GM19351 (cell line): ENCODE data around the gene ATP6AP2.
A peak's percentile ranks its signal among the peaks of the same experiment; 100 is the strongest.
"Not testable (repeated sequence)": the region's sequence is repeated elsewhere in the genome, so short reads cannot be mapped to it uniquely, and the experiment has no call there.

ENCODE experiments used
- ATAC-seq: cut with Tn5 transposase; IDR thresholded peaks from one replicate; pipeline ENCODE4 v1.9.1; 2021; ENCODE audit warnings: mild to moderate bottlenecking, moderate library complexity; ENCODE audit not compliant: unreplicated experiment

Gene ATP6AP2

DNA sequence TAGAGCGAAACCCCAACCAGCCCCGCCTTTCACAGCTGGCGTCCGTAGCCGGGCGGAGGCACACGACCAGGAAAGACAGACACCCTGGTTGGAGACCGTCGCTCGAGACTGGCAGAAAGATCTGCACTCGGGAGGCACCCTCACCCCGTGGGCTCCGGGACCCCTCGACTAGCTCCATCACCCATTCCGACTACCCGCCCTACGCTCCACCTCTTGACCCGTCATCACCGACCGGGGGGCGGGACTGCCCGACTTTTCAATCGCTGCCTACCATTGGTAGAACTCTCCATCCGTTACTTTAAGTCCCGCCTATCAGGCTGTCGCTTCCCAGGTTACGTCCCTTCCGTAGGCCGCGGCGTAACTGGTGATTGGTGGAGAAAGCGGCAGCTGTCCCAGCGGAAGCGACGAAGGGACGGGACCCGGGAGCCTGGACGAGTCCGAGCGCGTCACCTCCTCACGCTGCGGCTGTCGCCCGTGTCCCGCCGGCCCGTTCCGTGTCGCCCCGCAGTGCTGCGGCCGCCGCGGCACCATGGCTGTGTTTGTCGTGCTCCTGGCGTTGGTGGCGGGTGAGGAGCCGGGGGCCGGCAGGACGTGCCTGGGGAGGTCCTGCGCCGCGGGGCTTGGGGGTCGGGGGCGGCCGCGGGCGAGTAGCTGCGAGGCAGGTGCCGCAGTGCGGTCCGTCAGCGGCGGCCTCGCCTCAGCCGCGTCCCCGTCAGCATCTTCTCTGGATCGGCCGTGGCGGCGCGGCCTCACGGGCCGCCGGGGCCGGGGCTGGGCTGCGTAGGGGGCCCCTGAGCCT is at the start of gene ATP6AP2:
Gene ATP6AP2 (plus strand): TSS at position 434 of the 799 bp plus-strand sequence. CDS start 96 bp downstream, at position 530.
- ATAC-seq, result peak; percentile 95

GRCh38 chrX:40531056-40531826 is 49.5 kb upstream of the ATP6AP2 start:
- no peak for ATAC-seq

- no peak for ATAC-seq
Measured at GRCh38 chrX:40537310-40537709, 43.5 kb upstream of the ATP6AP2 start.

DNA sequence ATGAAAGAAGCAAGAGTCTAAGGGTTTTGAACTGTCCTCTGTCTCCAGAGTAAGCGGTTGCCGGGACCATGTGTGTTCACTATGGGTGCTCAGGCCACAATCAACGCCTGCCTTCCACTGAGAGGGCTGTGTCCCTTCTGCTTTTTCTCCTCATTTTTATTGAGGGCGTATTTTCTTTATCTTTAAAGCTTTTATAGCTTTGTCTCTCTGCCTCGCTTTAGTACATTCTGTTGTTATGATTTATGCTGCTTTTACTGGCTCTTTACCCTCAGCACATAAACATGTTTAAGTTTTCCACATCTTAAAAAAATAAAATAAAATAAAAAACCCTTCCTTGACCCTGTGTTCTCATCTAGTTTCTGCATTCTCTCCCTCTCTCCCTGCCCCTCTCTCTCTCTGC is 42.4 kb upstream of the ATP6AP2 start:
- ATAC-seq, result no peak

DNA sequence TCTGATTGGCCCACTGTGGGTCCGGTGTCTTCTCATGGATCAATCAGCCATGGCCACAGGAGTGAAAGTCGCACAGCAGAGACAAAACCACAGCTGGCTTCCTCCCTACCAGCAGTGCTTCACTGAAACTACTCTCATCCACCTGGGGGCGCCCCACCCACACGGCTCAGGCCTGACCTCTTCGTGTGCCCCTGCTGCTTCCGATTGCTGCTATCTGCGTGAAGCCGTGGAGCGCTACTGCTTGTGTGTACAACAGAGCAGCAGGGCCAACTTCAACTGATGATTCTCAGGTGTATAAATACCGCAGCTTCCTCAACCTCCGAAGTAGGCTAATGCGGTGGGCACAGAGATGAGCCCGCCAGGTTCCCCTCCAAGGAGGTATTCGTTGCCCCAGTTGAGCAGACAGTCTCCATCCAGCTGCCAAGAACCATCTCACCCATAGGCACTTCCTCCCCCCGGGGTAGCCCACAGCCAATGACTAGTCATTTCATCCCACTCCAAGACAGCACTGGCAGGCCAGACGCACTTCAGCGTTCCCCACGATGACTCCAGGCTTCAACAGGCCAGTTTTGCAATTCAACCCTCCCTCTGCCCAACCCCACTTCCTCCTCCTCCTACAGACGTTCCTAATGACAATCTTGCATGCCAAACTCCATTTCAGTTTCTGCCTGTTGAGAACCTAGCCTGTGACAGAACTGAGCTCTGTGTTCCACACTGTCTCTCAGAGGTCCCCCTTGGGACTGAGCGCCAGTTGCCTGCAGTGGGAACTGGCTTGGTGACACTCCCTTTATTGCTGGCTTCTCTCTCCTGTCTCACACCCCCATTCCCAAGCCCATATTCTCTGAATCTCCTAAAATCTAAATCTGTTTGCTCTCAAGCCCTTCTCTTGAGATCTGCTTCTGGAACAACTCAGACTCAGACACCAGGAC is 41.3 kb upstream of the ATP6AP2 start:
- ATAC-seq, result peak; percentile 66

DNA sequence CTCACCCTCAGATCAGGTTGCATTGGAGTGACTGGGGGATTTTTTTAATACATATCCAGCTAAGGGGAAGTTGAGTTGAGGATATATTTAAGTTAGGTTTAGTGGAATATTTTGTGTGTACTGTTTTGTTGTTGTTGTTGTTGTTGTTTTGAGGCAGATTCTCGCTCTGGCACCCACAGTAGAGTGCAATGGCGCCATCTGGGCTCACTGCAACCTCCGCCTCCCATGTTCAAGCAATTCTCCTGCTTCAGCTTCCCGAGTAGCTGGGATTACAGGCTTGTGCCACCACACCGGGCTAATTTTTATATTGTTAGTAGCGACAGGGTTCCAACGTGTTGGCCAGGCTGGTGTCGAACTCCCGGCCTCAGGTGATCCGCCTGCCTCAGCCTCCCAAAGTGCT is 38.6 kb upstream of the ATP6AP2 start:
- no peak for ATAC-seq

DNA sequence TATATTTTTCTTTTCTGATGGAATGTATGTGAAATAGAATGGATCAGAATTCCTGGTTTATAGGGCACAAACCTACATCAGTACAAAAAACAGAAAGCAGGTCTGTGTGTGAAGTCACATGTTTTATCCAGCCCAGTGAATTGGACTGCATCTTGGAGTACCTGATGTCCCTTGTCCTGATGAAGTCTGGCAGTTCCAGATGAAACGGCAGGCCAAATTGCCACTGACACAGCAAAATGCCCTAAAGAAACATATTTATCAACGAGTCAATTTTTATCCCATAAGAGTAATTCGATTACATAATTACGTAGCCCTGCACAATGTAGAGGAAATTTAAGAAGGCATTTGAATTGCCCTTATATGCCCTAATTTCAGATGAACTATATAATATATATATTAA is 37.8 kb upstream of the ATP6AP2 start:
- ATAC-seq, result no peak

DNA sequence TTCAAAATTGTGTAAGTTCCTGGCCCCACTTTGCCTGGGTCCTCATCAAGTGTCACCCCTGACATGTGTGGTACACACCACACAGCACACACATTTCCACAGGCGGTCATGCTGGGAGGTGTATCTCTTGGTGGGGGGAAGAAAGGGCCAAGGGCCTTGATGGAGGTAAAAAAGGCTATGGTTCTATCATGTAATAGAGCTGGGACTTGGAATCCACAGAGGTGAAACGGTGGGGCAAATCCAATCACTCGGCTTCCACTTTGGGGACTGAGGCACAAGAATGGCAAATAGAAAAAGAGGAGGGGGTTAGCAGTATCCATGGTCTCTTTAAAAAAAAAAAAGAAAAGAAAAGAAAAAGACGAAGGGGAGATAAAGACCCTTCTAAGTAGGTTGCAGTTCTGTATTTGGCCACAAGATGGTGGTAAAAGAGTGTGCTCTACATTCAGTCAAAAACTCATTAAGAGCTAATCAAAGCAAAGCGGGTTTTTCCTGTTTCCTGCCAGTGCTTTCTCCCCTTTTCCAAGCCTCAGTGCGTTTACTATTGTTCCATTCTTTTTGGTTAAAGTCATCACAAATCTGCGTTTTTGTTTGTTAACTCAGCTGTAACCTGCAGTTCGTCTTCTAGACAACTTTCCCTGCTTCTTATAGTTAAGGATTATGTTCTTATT is 37.0 kb upstream of the ATP6AP2 start:
- no peak for ATAC-seq

GRCh38 chrX:40544343-40545266 is 36.2 kb upstream of the ATP6AP2 start:
- no peak for ATAC-seq

DNA sequence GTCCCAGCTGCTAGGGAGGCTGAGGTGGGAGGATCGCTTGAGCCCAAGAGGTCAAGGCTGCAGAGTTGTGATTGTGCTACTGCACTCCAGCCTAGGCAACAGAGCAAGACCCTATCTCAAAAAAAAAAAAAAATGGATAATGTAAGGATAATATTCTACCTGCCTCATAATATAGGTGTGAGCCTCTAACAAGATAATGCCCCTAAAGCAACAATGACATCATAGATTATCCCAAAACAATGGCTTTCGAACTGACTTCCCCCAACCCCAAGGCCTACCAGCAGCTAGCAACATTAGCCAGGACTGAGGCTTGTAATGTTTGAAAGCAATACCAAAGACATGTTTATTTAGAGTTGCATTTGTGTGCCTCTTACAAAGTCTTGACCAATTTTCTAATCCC is 33.9 kb upstream of the ATP6AP2 start:
- ATAC-seq, result no peak

GRCh38 chrX:40550066-40550465 is 30.7 kb upstream of the ATP6AP2 start:
- ATAC-seq, result no peak

GRCh38 chrX:40552768-40553167 is 28.0 kb upstream of the ATP6AP2 start:
- ATAC-seq, result no peak

GRCh38 chrX:40558590-40558989 is 22.2 kb upstream of the ATP6AP2 start:
- no peak for ATAC-seq

DNA sequence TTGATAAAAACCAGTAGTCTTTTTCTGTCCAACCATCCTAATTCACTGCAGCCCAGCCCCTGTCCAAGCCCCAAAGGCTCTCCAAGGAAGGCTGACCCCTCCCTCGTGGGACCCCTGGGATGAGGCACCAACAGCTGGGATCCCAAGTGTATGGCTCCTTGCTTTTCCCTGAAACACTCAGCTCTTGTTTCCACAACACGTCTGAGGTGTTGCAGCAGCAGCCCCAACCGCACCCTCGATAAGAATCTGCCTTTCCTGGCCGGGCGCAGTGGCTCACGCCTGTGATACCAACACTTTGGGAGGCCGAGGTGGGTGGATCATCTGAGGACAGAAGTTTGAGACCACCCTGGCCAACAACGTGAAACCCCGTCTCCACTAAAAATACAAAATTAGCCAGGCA is 17.0 kb upstream of the ATP6AP2 start:
- no peak for ATAC-seq

- no peak for ATAC-seq
Measured at GRCh38 chrX:40564447-40564846, 16.3 kb upstream of the ATP6AP2 start.

DNA sequence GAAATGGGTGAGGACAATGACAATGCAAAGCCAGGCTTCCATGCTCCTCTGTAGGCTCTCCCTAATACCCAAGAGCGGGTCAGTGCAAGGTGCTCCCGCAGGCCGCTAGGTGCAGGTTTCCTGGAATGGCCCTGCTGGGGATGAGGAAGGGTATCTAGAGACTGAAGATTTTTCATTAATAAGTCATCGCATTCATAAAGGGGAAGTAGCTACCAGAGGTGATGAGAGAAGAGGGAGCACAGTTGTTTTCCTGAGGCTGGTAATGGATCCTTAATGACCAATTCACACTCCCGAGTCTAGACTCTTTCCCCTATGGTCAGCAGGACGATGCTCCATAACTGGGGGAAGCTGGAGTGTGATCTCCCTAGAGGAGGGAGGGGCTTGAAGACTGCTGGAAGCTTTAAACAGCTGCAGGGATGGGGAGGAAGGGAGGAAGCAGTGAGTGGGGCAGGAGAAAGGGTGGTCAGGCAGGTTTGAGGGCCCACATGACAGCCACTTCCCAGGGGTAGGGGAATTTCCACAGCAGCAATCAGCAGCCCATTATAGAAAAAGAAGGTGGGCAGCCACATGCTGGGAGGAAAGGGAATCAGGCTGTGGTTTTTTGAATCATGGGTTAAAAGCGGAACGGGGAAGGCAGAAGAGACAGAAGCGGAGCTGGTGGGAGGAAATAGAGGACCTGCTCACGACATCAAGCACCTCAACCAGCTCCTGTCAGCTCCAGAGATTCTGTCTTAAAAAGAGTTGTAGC is 10.2 kb upstream of the ATP6AP2 start:
- ATAC-seq, result peak; percentile 67

- not testable (repeated sequence) for ATAC-seq
Measured at GRCh38 chrX:40571164-40571563, 9.6 kb upstream of the ATP6AP2 start.

GRCh38 chrX:40571600-40571999 is 9.2 kb upstream of the ATP6AP2 start:
- no peak for ATAC-seq

- ATAC-seq, result no peak
Measured at GRCh38 chrX:40573763-40574162, 7.0 kb upstream of the ATP6AP2 start.
